HEK293 (cell line): ENCODE results near the gene GNB5.

Experiments used
- CTCF ChIA-PET: fragments of 350-600 bp; formaldehyde crosslinking; extraction: SDS; loops from one replicate; lab custom pipeline; 2021; ENCODE audit warnings: antibody characterized with exemption; lab: Yijun Ruan, JAX
- POLR2A ChIA-PET: fragments of 300-600 bp; formaldehyde crosslinking; extraction: SDS; loops from one replicate; lab custom pipeline; 2020; ENCODE audit warnings: antibody characterized with exemption, inconsistent platforms; lab: Yijun Ruan, JAX
- H3K27ac ChIP-seq: fragments of 200-500 bp; sonication (Bioruptor generic); 2 replicates; pipeline ENCODE4 v1.5.1; 2014; ENCODE audit warnings: low read depth, low read length, control low read depth, inconsistent platforms; ENCODE audit errors: extremely low read depth
- H3K36me3 ChIP-seq, 2 experiments: fragments of 200-500 bp in 1 of 2; sonication (Bioruptor generic) in 1 of 2; 1 replicate in 1 of 2; 2 replicates in 1 of 2; pipeline ENCODE4 v1.5.1; 2014 to 2017; ENCODE audit warnings: inconsistent platforms in 2 of 2, low read length in 2 of 2; ENCODE audit not compliant: control insufficient read depth in 2 of 2, insufficient read depth in 1 of 2
- H3K4me1 ChIP-seq: fragments of 200-500 bp; sonication (Bioruptor generic); 2 replicates; pipeline ENCODE4 v1.5.1; 2014; ENCODE audit warnings: mild to moderate bottlenecking, low read length, inconsistent platforms; ENCODE audit not compliant: control insufficient read depth, insufficient read depth
- H3K4me3 ChIP-seq: 2 replicates; pipeline ENCODE4 v1.5.1; 2011; ENCODE audit warnings: low read depth, mild to moderate bottlenecking, control low read depth, low read length, moderate library complexity
- H3K9me3 ChIP-seq: fragments of 200-500 bp; sonication (Bioruptor generic); 2 replicates; pipeline ENCODE4 v1.5.1; 2014; ENCODE audit warnings: low read depth, low read length, inconsistent platforms; ENCODE audit not compliant: control insufficient read depth, insufficient read depth
- BCL11B ChIP-seq: fragments of 450-650 bp; formaldehyde crosslinking; IDR thresholded peaks from 2 replicates; pipeline ENCODE4 v1.5.1; 2016; ENCODE audit warnings: low read depth, missing biosample characterization, missing genetic modification characterization
- KLF8 ChIP-seq: fragments of 450-650 bp; formaldehyde crosslinking; IDR thresholded peaks from 2 replicates; pipeline ENCODE4 v1.5.1; 2016; ENCODE audit warnings: missing biosample characterization, missing genetic modification characterization
- KLF9 ChIP-seq: fragments of 450-650 bp; formaldehyde crosslinking; IDR thresholded peaks from 2 replicates; pipeline ENCODE4 v1.5.1; 2016; ENCODE audit warnings: missing biosample characterization, missing genetic modification characterization, low read depth
- OSR2 ChIP-seq: fragments of 450-650 bp; formaldehyde crosslinking; IDR thresholded peaks from 2 replicates; pipeline ENCODE4 v1.5.1; 2016; ENCODE audit warnings: missing biosample characterization, missing genetic modification characterization
- REPIN1 ChIP-seq: fragments of 450-650 bp; formaldehyde crosslinking; IDR thresholded peaks from 2 replicates; pipeline ENCODE4 v1.5.1; 2017; ENCODE audit warnings: missing biosample characterization, missing genetic modification characterization, low read depth
- SALL2 ChIP-seq: fragments of 450-650 bp; formaldehyde crosslinking; IDR thresholded peaks from 2 replicates; pipeline ENCODE4 v1.5.0; 2017; ENCODE audit warnings: missing biosample characterization, mild to moderate bottlenecking, missing genetic modification characterization, borderline replicate concordance
- SP3 ChIP-seq: fragments of 450-650 bp; formaldehyde crosslinking; IDR thresholded peaks from 2 replicates; pipeline ENCODE4 v1.5.1; 2016; ENCODE audit warnings: missing biosample characterization, missing genetic modification characterization
- TCF7L2 ChIP-seq: IDR thresholded peaks from 2 replicates; pipeline ENCODE4 v1.6.1; 2011; ENCODE audit warnings: low read depth, mild to moderate bottlenecking, inconsistent platforms, low read length, moderate library complexity, borderline replicate concordance
- ZFP37 ChIP-seq: fragments of 450-650 bp; formaldehyde crosslinking; IDR thresholded peaks from 2 replicates; pipeline ENCODE4 v1.5.1; 2016; ENCODE audit warnings: missing biosample characterization, missing genetic modification characterization
- ZNF121 ChIP-seq: fragments of 450-650 bp; formaldehyde crosslinking; IDR thresholded peaks from 2 replicates; pipeline ENCODE4 v1.5.1; 2016; ENCODE audit warnings: missing biosample characterization, missing genetic modification characterization
- ZNF324 ChIP-seq: fragments of 450-650 bp; formaldehyde crosslinking; IDR thresholded peaks from 2 replicates; pipeline ENCODE4 v1.5.1; 2016; ENCODE audit warnings: missing biosample characterization, missing genetic modification characterization
- ZNF521 ChIP-seq: fragments of 450-650 bp; formaldehyde crosslinking; IDR thresholded peaks from 2 replicates; pipeline ENCODE4 v1.5.1; 2017; ENCODE audit warnings: missing biosample characterization, mild to moderate bottlenecking, missing genetic modification characterization
- ZNF596 ChIP-seq: fragments of 450-650 bp; IDR thresholded peaks from 2 replicates; pipeline ENCODE4 v1.5.0; 2018; ENCODE audit warnings: missing biosample characterization, mild to moderate bottlenecking, missing genetic modification characterization, moderate library complexity
- ZNF623 ChIP-seq: fragments of 450-650 bp; formaldehyde crosslinking; IDR thresholded peaks from 2 replicates; pipeline ENCODE4 v1.5.1; 2016; ENCODE audit warnings: missing biosample characterization, missing genetic modification characterization
- ZNF747 ChIP-seq: fragments of 450-650 bp; formaldehyde crosslinking; IDR thresholded peaks from 2 replicates; pipeline ENCODE4 v1.5.1; 2016; ENCODE audit warnings: missing biosample characterization, missing genetic modification characterization
- ZNF830 ChIP-seq: fragments of 450-650 bp; IDR thresholded peaks from 2 replicates; pipeline ENCODE4 v1.5.0; 2018; ENCODE audit warnings: missing biosample characterization, missing genetic modification characterization, low read depth, mild to moderate bottlenecking, moderate library complexity
- TF ChIP-seq, protein P1 (sequence below): fragments of 450-650 bp; formaldehyde crosslinking; IDR thresholded peaks from 2 replicates; pipeline ENCODE4 v1.5.1; 2016; ENCODE audit warnings: missing biosample characterization, missing genetic modification characterization
- TF ChIP-seq, protein P2 (sequence below): fragments of 450-650 bp; formaldehyde crosslinking; IDR thresholded peaks from 2 replicates; pipeline ENCODE4 v1.5.1; 2016; ENCODE audit warnings: missing biosample characterization, missing genetic modification characterization, borderline replicate concordance
- TF ChIP-seq, protein P3 (sequence below): fragments of 450-650 bp; formaldehyde crosslinking; IDR thresholded peaks from 2 replicates; pipeline ENCODE4 v1.5.1; 2017; ENCODE audit warnings: missing biosample characterization, missing genetic modification characterization
- TF ChIP-seq, protein P4 (sequence below): fragments of 450-650 bp; formaldehyde crosslinking; IDR thresholded peaks from 2 replicates; pipeline ENCODE4 v1.5.1; 2017; ENCODE audit warnings: missing biosample characterization, missing genetic modification characterization
- TF ChIP-seq, protein P5 (sequence below): fragments of 450-650 bp; formaldehyde crosslinking; IDR thresholded peaks from 2 replicates; pipeline ENCODE4 v1.5.1; 2017; ENCODE audit warnings: missing biosample characterization, missing genetic modification characterization

Gene GNB5

DNA sequence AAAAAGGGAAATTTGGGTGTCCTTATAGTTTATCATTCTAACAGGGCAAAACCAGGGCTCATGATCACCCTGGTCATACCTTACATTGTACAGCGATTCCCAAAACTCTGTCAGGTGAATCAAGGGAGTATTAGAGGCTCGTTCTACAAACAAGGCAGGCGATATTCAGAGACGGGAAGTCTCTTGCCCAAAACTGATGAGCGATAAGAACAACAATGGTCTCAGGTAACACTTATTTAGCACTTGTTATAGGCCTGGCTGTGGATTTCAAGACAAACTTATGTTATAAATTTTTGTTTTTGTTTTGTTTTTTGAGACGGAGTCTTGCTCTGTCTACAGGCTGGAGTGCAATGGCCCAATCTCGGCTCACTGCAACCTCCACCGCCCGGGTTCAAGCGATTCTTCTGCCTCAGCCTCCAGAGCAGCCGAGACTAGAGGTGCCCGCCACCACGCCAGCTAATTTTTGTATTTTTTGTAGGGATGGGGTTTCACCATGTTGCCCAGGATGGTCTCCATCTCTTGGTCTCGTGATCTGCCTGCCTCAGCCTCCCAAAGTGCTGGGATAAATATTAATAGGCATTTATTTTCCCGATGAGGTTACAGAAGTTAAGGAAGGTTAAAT lies 91.4 kb downstream of the GNB5 start (continued):
- TF ChIP-seq ZNF623 (tag by site-specific recombination) (no peak), ZNF121 (no peak), ZNF324 (tag by site-specific recombination) (no peak), ZNF521 (no peak), ZNF596 (no peak)
- TF ChIP-seq, protein P1, sequence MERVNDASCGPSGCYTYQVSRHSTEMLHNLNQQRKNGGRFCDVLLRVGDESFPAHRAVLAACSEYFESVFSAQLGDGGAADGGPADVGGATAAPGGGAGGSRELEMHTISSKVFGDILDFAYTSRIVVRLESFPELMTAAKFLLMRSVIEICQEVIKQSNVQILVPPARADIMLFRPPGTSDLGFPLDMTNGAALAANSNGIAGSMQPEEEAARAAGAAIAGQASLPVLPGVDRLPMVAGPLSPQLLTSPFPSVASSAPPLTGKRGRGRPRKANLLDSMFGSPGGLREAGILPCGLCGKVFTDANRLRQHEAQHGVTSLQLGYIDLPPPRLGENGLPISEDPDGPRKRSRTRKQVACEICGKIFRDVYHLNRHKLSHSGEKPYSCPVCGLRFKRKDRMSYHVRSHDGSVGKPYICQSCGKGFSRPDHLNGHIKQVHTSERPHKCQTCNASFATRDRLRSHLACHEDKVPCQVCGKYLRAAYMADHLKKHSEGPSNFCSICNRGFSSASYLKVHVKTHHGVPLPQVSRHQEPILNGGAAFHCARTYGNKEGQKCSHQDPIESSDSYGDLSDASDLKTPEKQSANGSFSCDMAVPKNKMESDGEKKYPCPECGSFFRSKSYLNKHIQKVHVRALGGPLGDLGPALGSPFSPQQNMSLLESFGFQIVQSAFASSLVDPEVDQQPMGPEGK, result no peak
- TF ChIP-seq, protein P2, sequence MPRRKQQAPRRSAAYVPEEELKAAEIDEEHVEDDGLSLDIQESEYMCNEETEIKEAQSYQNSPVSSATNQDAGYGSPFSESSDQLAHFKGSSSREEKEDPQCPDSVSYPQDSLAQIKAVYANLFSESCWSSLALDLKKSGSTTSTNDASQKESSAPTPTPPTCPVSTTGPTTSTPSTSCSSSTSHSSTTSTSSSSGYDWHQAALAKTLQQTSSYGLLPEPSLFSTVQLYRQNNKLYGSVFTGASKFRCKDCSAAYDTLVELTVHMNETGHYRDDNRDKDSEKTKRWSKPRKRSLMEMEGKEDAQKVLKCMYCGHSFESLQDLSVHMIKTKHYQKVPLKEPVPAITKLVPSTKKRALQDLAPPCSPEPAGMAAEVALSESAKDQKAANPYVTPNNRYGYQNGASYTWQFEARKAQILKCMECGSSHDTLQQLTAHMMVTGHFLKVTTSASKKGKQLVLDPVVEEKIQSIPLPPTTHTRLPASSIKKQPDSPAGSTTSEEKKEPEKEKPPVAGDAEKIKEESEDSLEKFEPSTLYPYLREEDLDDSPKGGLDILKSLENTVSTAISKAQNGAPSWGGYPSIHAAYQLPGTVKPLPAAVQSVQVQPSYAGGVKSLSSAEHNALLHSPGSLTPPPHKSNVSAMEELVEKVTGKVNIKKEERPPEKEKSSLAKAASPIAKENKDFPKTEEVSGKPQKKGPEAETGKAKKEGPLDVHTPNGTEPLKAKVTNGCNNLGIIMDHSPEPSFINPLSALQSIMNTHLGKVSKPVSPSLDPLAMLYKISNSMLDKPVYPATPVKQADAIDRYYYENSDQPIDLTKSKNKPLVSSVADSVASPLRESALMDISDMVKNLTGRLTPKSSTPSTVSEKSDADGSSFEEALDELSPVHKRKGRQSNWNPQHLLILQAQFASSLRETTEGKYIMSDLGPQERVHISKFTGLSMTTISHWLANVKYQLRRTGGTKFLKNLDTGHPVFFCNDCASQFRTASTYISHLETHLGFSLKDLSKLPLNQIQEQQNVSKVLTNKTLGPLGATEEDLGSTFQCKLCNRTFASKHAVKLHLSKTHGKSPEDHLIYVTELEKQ, result no peak
- TF ChIP-seq, protein P3, sequence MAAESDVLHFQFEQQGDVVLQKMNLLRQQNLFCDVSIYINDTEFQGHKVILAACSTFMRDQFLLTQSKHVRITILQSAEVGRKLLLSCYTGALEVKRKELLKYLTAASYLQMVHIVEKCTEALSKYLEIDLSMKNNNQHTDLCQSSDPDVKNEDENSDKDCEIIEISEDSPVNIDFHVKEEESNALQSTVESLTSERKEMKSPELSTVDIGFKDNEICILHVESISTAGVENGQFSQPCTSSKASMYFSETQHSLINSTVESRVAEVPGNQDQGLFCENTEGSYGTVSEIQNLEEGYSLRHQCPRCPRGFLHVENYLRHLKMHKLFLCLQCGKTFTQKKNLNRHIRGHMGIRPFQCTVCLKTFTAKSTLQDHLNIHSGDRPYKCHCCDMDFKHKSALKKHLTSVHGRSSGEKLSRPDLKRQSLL (tag by site-specific recombination), result no peak

DNA sequence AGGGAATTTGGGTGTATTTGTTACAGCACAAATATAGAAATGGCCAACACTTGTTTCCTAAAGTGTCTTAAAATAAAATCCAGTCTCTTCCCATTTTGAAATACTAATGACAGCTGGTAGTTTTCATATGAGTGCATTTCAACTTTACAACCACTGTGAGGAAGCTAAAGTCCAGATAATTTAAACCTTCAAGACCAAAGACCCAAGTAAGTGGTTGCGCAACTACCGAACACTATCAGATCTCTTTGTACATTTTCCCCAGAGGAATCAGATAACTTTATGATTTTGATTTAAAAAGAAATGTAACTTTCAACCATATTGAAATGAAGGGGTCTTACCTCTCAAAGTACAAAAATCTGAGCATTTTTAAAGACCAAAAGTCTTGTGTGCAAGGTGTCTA lies 92.9 kb downstream of the GNB5 start:
- H3K27ac ChIP-seq, result no peak overlapping the region
- CTCF ChIA-PET, result interaction anchor here (1.4 kb wide), 1 partner anchor 19 kb away, joined by 7 read pairs; no protein-coding TSS in a partner anchor
- TF ChIP-seq, protein P4, sequence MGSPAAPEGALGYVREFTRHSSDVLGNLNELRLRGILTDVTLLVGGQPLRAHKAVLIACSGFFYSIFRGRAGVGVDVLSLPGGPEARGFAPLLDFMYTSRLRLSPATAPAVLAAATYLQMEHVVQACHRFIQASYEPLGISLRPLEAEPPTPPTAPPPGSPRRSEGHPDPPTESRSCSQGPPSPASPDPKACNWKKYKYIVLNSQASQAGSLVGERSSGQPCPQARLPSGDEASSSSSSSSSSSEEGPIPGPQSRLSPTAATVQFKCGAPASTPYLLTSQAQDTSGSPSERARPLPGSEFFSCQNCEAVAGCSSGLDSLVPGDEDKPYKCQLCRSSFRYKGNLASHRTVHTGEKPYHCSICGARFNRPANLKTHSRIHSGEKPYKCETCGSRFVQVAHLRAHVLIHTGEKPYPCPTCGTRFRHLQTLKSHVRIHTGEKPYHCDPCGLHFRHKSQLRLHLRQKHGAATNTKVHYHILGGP (tag by site-specific recombination), result no peak
- TF ChIP-seq ZNF121 (no peak), BCL11B (tag by site-specific recombination) (no peak), ZNF830 (tag by site-specific recombination) (no peak), ZFP37 (tag by site-specific recombination) (no peak), OSR2 (tag by site-specific recombination) (no peak), KLF8 (tag by site-specific recombination) (no peak), TCF7L2 (no peak), REPIN1 (tag by site-specific recombination) (no peak), ZNF324 (tag by site-specific recombination) (no peak), SALL2 (tag by site-specific recombination) (no peak), SP3 (no peak), KLF9 (no peak), ZNF747 (tag by site-specific recombination) (no peak)
- TF ChIP-seq, protein P5, sequence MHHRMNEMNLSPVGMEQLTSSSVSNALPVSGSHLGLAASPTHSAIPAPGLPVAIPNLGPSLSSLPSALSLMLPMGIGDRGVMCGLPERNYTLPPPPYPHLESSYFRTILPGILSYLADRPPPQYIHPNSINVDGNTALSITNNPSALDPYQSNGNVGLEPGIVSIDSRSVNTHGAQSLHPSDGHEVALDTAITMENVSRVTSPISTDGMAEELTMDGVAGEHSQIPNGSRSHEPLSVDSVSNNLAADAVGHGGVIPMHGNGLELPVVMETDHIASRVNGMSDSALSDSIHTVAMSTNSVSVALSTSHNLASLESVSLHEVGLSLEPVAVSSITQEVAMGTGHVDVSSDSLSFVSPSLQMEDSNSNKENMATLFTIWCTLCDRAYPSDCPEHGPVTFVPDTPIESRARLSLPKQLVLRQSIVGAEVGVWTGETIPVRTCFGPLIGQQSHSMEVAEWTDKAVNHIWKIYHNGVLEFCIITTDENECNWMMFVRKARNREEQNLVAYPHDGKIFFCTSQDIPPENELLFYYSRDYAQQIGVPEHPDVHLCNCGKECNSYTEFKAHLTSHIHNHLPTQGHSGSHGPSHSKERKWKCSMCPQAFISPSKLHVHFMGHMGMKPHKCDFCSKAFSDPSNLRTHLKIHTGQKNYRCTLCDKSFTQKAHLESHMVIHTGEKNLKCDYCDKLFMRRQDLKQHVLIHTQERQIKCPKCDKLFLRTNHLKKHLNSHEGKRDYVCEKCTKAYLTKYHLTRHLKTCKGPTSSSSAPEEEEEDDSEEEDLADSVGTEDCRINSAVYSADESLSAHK (tag by site-specific recombination), result no peak

More for the DNA sequence above, 92.9 kb downstream of the GNB5 start:
- H3K4me3 ChIP-seq, result no peak overlapping the region
- H3K36me3 ChIP-seq, result no peaks in the 10 kb centered on the region
- POLR2A ChIA-PET, result no interaction called here
- H3K4me1 ChIP-seq, result peaks cover 2% of the 10 kb centered on the region; the same call in 1 of the 2 replicates
- H3K9me3 ChIP-seq, result no peaks in the 10 kb centered on the region
